Measurements from ENCODE around the gene ARHGEF7.

DNA sequence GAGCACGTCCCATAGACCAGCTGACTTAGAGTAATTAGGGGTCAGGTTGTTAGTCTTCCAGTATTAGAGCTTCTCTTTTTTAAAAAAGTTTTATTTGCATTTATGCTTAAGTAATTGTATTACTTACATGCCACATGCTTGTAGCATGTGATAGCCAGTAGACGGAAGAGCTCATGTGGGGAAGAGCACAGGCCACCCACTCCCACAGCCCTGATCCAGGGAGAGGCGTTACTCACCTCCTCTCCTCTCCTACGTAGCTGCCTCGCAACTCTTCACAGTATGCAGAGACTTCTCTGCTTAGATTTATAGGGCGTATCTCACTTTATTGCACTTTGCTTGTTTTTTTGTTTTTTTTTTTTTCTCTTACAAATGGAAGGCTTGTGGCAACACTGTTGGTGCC lies 110.1 kb downstream of the ARHGEF7 start:
- TF ChIP-seq, protein P1, sequence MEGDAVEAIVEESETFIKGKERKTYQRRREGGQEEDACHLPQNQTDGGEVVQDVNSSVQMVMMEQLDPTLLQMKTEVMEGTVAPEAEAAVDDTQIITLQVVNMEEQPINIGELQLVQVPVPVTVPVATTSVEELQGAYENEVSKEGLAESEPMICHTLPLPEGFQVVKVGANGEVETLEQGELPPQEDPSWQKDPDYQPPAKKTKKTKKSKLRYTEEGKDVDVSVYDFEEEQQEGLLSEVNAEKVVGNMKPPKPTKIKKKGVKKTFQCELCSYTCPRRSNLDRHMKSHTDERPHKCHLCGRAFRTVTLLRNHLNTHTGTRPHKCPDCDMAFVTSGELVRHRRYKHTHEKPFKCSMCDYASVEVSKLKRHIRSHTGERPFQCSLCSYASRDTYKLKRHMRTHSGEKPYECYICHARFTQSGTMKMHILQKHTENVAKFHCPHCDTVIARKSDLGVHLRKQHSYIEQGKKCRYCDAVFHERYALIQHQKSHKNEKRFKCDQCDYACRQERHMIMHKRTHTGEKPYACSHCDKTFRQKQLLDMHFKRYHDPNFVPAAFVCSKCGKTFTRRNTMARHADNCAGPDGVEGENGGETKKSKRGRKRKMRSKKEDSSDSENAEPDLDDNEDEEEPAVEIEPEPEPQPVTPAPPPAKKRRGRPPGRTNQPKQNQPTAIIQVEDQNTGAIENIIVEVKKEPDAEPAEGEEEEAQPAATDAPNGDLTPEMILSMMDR (IDR thresholded peaks at IDR 0.05) = no peak
- TF ChIP-seq POLR2A (IDR thresholded peaks at IDR 0.05) (no peak), POLR2AphosphoS5 (IDR thresholded peaks at IDR 0.05) (no peak)
